CD14-positive monocyte (primary cell): ENCODE results near the gene TPCN1. TPM values are rescaled to one million over a fixed set of nuclear protein-coding genes. Genes with fewer than 3 reads are reported as not detected.

Source experiments
- DNase-seq, 3 donors: peaks; one replicate each; pipeline ENCODE4 v3.0.0-alpha.2; 2011 to 2022
- H2AFZ ChIP-seq: 2 replicates; pipeline ENCODE4 v1.6.0; 2012; ENCODE audit warnings: mild to moderate bottlenecking, low read depth, low read length, inconsistent platforms; ENCODE audit not compliant: insufficient read depth, poor library complexity, severe bottlenecking
- H3K27ac ChIP-seq, 2 donors: 1 replicate in 1 of 2; 2 replicates in 1 of 2; pipeline ENCODE4 v1.5.1; 2012 to 2013; ENCODE audit warnings: low read length in 2 of 2, control low read depth in 1 of 2, inconsistent platforms in 1 of 2, low read depth in 1 of 2, mild to moderate bottlenecking in 1 of 2
- H3K27me3 ChIP-seq, 2 donors: one replicate each; pipeline versions ENCODE4 v1.6.0 to v1.6.1; 2011 to 2013; ENCODE audit warnings: low read length in 2 of 2; ENCODE audit not compliant: control insufficient read depth in 2 of 2, insufficient read depth in 2 of 2
- H3K36me3 ChIP-seq, 2 donors: replicated peaks in 1 of 2; 1 replicate in 1 of 2; 2 replicates in 1 of 2; pipeline versions ENCODE4 v1.5.1 to v1.6.1; 2012 to 2013; ENCODE audit warnings: low read length in 2 of 2, control low read depth in 1 of 2, inconsistent platforms in 1 of 2, mild to moderate bottlenecking in 1 of 2; ENCODE audit not compliant: insufficient read depth in 2 of 2, control insufficient read depth in 1 of 2
- H3K4me1 ChIP-seq, 2 donors: 1 replicate in 1 of 2; 2 replicates in 1 of 2; pipeline versions ENCODE4 v1.5.1 to v1.6.1; 2012 to 2013; ENCODE audit warnings: low read length in 2 of 2, control low read depth in 1 of 2, inconsistent platforms in 1 of 2, mild to moderate bottlenecking in 1 of 2, moderate library complexity in 1 of 2; ENCODE audit not compliant: insufficient read depth in 2 of 2, control insufficient read depth in 1 of 2
- H3K4me2 ChIP-seq: replicated peaks from 2 replicates; pipeline ENCODE3; 2012; ENCODE audit warnings: low read length, moderate library complexity, mild to moderate bottlenecking; ENCODE audit not compliant: poor library complexity, severe bottlenecking; ENCODE audit errors: extremely low read depth
- H3K4me3 ChIP-seq, 3 experiments: fragments of 200-600 bp in 1 of 3; sonication (generic) in 1 of 3; replicated peaks in 1 of 3; 1 replicate in 2 of 3; 2 replicates in 1 of 3; pipeline ENCODE4 v1.5.1; 2011 to 2013; ENCODE audit warnings: low read length in 3 of 3, mild to moderate bottlenecking in 3 of 3, control low read depth in 2 of 3, low read depth in 2 of 3, inconsistent platforms in 1 of 3, moderate library complexity in 1 of 3
- H3K79me2 ChIP-seq: 2 replicates; pipeline ENCODE4 v1.6.0; 2012; ENCODE audit warnings: mild to moderate bottlenecking, control low read depth, inconsistent platforms, low read length, moderate library complexity; ENCODE audit not compliant: insufficient read depth
- H3K9ac ChIP-seq: 2 replicates; pipeline ENCODE4 v1.6.0; 2017; ENCODE audit warnings: low read length, mild to moderate bottlenecking; ENCODE audit not compliant: insufficient read depth, poor library complexity, severe bottlenecking
- H3K9me3 ChIP-seq, 2 donors: replicated peaks in 1 of 2; 1 replicate in 1 of 2; 2 replicates in 1 of 2; pipeline versions ENCODE4 v1.5.1 to v1.6.1; 2012 to 2013; ENCODE audit warnings: low read length in 2 of 2, control low read depth in 1 of 2; ENCODE audit not compliant: control insufficient read depth in 1 of 2, insufficient read depth in 1 of 2
- H4K20me1 ChIP-seq: 2 replicates; pipeline ENCODE4 v1.6.0; 2012; ENCODE audit warnings: mild to moderate bottlenecking, low read length, control low read depth, moderate library complexity; ENCODE audit not compliant: insufficient read depth
- H3K27ac Mint-ChIP-seq, 7 donors: one replicate each; pipeline ENCODE4 v1.8.0; 2020; ENCODE audit warnings: mild to moderate bottlenecking in 7 of 7, mixed read lengths in 7 of 7, moderate library complexity in 6 of 7, inconsistent platforms in 2 of 7
- H3K27me3 Mint-ChIP-seq, 3 donors: one replicate each; pipeline ENCODE4 v1.8.0; 2021 to 2022; ENCODE audit warnings: low read depth in 3 of 3, mild to moderate bottlenecking in 3 of 3, mixed read lengths in 3 of 3, moderate library complexity in 3 of 3, inconsistent platforms in 1 of 3
- H3K36me3 Mint-ChIP-seq, 2 donors: one replicate each; pipeline ENCODE4 v1.8.0; 2020; ENCODE audit warnings: mixed read lengths in 2 of 2, inconsistent platforms in 1 of 2, mild to moderate bottlenecking in 1 of 2
- H3K4me1 Mint-ChIP-seq: one replicate; pipeline ENCODE4 v1.8.0; 2020; ENCODE audit warnings: mild to moderate bottlenecking, mixed read lengths
- H3K4me3 Mint-ChIP-seq, 2 donors: one replicate each; pipeline ENCODE4 v1.8.0; 2020; ENCODE audit warnings: mild to moderate bottlenecking in 2 of 2, mixed read lengths in 2 of 2, moderate library complexity in 1 of 2
- H3K9me3 Mint-ChIP-seq, 7 donors: one replicate each; pipeline ENCODE4 v1.8.0; 2020 to 2022; ENCODE audit warnings: mixed read lengths in 7 of 7, mild to moderate bottlenecking in 6 of 7, moderate library complexity in 6 of 7, inconsistent platforms in 2 of 7
- CTCF ChIP-seq: fragments of 200-600 bp; IDR thresholded peaks from one replicate; pipeline ENCODE4 v1.8.0; 2022; ENCODE audit warnings: antibody characterized with exemption, mild to moderate bottlenecking
- WGBS: methylation state at CpG from one replicate; pipeline ENCODE4 v1.1.5; 2013; ENCODE audit warnings: missing lambda C conversion rate; ENCODE audit not compliant: insufficient coverage; 5-methylcytosine and 5-hydroxymethylcytosine counted together
- intact Hi-C, 2 donors: fragments of 100-400 bp; cut with micrococcal nuclease; formaldehyde crosslinking; loops; one replicate each; pipeline versions ENCODE4 v1.15.0 to v1.15.1; 2023
- polyA plus RNA-seq, 3 donors: library from polyadenylated mRNA; depleted of rRNA in 1 of 3; unstranded in 2 of 3; stranded (reverse) in 1 of 3; fragments of 300-500 nt in 2 of 3; fragments of >200 nt in 1 of 3; fragmentation: Illumina TruSeq in 2 of 3; gene quantifications; 1 replicate in 2 of 3; 2 replicates in 1 of 3; pipeline ENCODE4 v1.2.3, GENCODE V29; 2012 to 2021

The TPCN1 gene
- polyA plus RNA-seq, 3 donors: 20.4 to 110 (median 34.9) TPM

GRCh38 chr12:113339540-113339939 is 118.3 kb downstream of the TPCN1 start:
- Histone ChIP-seq H3K36me3 (no peaks in the 10 kb centered on the region), H3K79me2 (peaks cover 3% of the 10 kb centered on the region), H3K4me1 (peaks cover 21 to 28% of the 10 kb centered on the region in 2 donors), H3K4me3 (no peak overlapping the region), H3K9me3 (no peaks in the 10 kb centered on the region), H2AFZ (no peak overlapping the region), H3K4me2 (no peak overlapping the region), H4K20me1 (no peaks in the 10 kb centered on the region), H3K27ac (no peak overlapping the region), H3K27me3 (no peaks in the 10 kb centered on the region), H3K9ac (no peak overlapping the region)
- H3K27ac Mint-ChIP-seq: peak overlapping the region in 1 of 7 donors; percentile 43
- H3K4me3 Mint-ChIP-seq: no peak overlapping the region
- H3K4me1 Mint-ChIP-seq: peaks cover 24% of the 10 kb centered on the region
- no peaks in the 10 kb centered on the region for H3K36me3 Mint-ChIP-seq
- no peak for DNase-seq
- 100% methylated on average over 1 of the region's 5 CpGs for WGBS
- TF ChIP-seq CTCF: no peak
- intact Hi-C loops: loop anchor here in 1 of 2 donors (10.0 kb wide), 1 partner anchor 125 kb away; no protein-coding TSS in a partner anchor
- H3K27me3 Mint-ChIP-seq: peaks cover 0 to 2% (median 0%) of the 10 kb centered on the region in 3 donors
- peaks cover 0 to 2% (median 0%) of the 10 kb centered on the region in 7 donors for H3K9me3 Mint-ChIP-seq

GRCh38 chr12:113340061-113340460 is 118.8 kb downstream of the TPCN1 start:
- H3K27me3 ChIP-seq: no peaks in the 10 kb centered on the region
- no peak overlapping the region for H2AFZ ChIP-seq
- WGBS: 97% methylated on average over 3 of the region's 3 CpGs
- peaks cover 0 to 2% (median 0%) of the 10 kb centered on the region in 7 donors for H3K9me3 Mint-ChIP-seq
- H3K27ac Mint-ChIP-seq: peak overlapping the region in 2 of 7 donors; percentile 4 to 53
- TF ChIP-seq CTCF: no peak
- no peak overlapping the region for H3K9ac ChIP-seq
- intact Hi-C loops: no loop called here
- no peak overlapping the region for H3K4me3 Mint-ChIP-seq
- no peaks in the 10 kb centered on the region for H3K9me3 ChIP-seq
- peaks cover 23% of the 10 kb centered on the region for H3K4me1 Mint-ChIP-seq
- H4K20me1 ChIP-seq: no peaks in the 10 kb centered on the region
- no peak overlapping the region for H3K4me3 ChIP-seq
- H3K36me3 ChIP-seq: no peaks in the 10 kb centered on the region
- no peak overlapping the region for H3K27ac ChIP-seq
- no peak overlapping the region for H3K4me2 ChIP-seq
- H3K4me1 ChIP-seq: peaks cover 21 to 25% of the 10 kb centered on the region in 2 donors
- DNase-seq: no peak
- H3K27me3 Mint-ChIP-seq: peaks cover 0 to 2% (median 0%) of the 10 kb centered on the region in 3 donors
- H3K79me2 ChIP-seq: no peaks in the 10 kb centered on the region
- H3K36me3 Mint-ChIP-seq: no peaks in the 10 kb centered on the region
